Measurements from ENCODE around the gene RAP1B.

Gene RAP1B

GRCh38 chr12:68612202-68612601, 1.5 kb downstream of the RAP1B start:
- DNase-seq (ENCODE audit: low read depth) = no peak

DNA sequence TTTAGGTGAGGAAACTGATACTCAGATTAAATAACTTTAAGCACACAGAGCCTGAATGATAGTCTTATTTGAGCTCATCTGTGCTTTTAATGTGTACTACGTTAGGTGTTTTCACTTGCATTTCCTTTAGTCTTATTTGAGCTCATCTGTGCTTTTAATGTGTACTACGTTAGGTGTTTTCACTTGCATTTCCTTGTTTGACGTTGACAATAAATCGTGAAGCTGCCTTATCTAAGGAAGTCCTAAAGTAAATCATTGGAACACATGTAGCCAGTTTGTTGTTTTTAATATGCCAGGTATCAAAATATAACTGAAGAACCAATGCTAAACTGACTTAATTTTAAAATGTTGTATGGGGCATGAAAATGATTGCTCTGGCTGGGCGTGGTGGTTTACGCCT, 2.0 kb downstream of the RAP1B start:
- no peak for DNase-seq (ENCODE audit: low read depth)

GRCh38 chr12:68613209-68613904, 2.7 kb downstream of the RAP1B start:
- no peak for DNase-seq (ENCODE audit: low read depth)

DNA sequence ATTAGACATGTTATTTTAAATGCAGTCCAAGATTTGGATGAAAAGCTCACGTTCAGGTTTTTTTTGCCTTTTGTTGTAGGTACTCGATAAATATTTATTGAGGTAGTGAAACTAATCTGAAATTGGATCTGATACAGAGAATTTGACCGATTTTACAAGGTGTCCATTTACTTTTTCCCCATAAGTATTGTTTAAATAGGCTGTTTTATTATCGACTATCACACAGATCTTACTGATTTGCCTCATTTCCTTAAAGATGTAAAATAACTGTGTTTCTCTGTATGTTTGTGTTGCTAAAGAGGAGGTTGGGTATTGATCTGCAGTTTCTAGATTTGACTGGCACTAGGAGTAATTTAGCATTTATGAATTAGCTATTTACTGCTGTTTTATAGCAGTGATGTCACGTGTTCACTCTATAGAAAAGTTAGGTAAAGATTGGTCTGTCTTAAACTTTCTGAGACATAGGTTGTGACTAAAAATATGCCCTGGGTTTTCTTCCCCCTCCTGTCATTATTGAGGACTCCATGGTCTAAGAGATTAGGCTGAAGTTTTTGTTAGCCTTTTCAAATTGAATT, 3.5 kb downstream of the RAP1B start:
- DNase-seq (ENCODE audit: low read depth) = no peak

DNA sequence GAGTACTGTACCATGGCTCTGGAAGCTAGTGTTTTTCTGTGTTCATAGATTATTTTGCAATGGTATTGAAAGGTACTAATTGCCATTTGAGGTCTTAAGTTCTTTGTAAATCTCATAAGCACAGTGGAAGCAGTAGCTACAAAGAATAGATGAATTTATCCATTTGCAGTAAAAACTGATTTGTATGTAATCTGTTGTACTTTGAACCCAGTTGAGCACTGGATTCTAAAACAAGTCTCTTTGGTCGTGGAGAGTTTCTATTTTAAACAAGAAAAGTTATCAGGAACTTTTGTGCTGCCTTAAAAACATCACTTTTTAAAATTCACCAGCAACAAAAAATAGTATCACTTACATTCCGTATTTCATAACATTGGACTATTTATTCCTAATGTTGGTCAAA, 4.1 kb downstream of the RAP1B start:
- DNase-seq (ENCODE audit: low read depth) = no peak

DNA sequence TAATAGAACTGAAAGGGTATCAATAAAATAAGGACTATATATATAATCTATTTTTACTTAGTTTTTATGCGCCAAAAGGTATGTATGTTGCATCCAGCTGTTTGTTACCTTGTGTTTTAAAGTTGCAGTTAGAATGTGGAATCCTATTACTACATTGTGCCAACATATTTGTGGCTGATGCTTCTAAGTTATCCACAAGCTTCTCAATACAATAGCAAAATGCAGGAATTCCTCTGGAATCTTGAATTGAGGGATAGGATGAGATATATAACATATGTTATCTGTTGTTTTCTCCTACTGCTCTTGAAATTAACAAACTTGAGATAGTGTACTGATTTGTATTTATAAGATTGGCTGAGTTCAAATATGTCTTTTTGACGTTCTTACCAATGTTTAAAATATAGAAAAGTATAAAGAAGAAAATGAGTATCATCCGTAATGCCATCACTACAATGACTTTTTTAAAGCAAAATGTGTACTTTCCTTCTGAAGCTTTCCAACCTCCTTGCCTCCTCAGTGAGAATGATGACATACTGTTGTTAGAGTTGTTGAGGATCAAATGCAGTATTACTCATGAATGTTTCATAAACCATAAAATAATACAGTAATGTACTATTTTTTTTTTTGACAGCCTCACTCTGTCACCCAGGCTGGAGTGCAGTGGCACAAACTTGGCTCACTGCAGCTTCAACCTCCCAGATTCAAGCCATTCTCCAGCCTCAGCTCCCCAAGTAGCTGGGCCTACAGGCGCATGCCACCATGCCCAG, 6.6 kb downstream of the RAP1B start:
- no peak for DNase-seq (ENCODE audit: low read depth)

DNA sequence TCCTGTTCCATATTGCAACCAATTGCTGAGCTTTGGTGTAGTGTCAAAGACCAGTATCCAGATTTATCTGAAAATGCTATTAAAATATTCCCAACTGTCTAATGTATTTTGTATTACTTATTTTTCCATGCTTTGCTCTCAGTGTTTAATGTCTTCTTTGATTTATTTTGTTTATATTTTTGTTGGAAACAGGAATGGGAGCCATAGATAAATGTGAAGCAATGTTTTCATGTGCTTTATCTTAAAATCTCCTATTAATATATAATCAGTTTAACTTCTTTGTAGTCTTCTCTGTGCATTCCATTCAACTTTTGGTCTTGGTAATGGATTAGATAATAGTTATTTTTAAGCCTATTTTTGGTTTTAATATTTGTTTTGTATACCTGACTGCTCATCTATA, 8.8 kb downstream of the RAP1B start:
- DNase-seq (ENCODE audit: low read depth) = no peak

DNA sequence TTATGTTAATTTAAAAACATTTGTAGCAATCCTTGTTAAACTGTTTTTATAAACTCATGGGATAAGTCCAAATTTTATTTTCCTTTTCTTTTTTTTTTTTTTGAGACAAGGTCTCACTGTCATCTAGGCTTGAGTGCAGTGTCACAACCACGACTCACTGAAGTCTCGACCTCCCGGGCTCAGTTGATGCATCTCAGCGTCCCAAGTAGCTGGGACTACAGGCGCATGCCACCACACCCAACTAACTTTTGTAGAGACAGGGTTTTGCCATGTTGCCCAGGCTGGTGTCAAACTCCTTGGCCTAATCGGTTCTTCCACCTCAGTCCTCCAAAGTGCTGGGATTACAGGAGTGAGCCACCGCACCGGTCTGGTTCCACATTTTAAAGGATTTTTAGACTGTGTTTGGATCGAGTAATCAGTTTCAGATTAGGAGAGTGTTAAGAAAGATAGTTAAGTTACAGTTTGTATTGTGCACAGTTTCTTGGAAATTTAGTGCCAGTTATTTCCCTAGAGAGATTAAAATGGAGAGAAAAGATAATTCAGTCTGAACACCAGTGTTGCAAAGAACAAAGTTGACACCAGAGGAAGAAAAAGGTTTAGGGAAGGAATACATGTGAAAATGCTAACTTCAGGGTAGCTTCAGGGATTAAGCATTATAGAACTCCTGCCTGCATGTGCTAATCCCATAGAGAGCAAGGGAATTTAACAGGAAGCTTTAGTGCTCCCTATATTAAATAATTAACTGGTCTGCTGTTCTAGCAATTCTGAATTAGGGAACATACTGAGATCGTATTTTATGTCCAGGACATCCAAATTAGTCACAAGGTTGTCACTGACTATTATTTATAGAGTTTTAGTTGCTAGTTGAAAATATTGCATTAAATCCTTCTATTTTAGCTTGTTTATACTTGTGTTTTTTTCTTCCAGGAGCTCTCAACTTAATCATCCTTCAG, 10.1 kb downstream of the RAP1B start:
- no peak for DNase-seq (ENCODE audit: low read depth)

- no peak for DNase-seq (ENCODE audit: low read depth)
Observed at GRCh38 chr12:68621472-68622081, 10.9 kb downstream of the RAP1B start.

DNA sequence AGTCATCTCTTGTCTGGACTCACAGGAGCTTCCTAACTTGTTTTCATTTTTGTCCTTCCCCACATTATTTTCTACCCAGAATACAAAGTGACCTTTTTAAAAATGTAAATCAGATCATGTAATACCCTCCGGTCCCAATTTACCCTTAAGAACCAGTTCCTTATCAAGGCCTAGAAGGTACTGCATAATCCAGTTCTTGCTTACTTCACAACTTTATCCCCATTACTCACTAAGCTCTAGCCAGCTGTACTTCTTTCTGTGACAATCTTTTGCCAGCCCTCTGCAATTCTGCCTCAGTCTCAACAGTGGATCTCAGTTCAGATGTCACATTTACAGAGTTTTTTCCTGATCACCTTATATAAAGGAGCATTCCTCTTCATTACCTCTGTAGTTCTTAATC, 11.6 kb downstream of the RAP1B start:
- DNase-seq (ENCODE audit: low read depth) = no peak

- no peak for DNase-seq (ENCODE audit: low read depth)
Observed at GRCh38 chr12:68623059-68623458, 12.4 kb downstream of the RAP1B start.

DNA sequence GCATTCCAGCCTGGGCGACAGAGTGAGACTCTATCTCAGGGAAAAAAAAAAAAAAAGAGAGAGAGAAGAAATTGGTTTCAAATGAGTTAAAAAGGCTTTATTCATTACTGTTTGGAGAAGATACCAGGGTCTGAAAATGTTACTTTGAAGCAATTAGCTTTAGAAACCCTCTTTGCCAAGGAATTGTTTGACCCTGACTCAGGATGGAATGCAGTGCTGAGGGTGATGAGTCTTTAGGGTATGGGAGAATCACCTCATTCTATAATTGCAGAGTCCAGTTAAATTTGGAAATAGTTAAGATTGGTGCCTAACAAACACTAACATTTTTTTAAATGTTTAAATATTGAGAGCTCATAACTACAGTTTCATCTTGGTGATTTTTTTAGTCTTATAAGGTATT, 13.3 kb downstream of the RAP1B start:
- no peak for DNase-seq (ENCODE audit: low read depth)

- DNase-seq (ENCODE audit: low read depth) = no peak
Observed at GRCh38 chr12:68624933-68625332, 14.2 kb downstream of the RAP1B start.

GRCh38 chr12:68627673-68628319, 17.1 kb downstream of the RAP1B start:
- no peak for DNase-seq (ENCODE audit: low read depth)

DNA sequence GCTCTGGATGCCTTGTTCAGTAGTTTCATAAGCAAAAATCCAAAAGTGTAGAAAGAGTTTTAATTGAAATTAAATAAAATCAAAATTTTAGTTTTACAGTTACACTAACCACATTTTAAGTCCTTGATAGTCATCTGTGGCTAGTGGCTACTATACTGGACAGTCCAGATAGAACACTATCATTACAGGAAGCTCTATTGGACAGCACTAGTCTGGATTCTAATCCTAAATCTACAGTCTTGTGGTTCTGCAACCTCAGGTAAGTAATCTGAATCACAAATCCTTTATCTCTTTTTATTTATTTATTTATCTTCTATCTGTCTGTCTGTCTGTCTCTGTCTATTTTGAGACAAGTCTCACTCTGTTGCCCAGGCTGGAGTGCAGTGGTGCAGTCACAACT, 18.0 kb downstream of the RAP1B start:
- DNase-seq (ENCODE audit: low read depth) = no peak

DNA sequence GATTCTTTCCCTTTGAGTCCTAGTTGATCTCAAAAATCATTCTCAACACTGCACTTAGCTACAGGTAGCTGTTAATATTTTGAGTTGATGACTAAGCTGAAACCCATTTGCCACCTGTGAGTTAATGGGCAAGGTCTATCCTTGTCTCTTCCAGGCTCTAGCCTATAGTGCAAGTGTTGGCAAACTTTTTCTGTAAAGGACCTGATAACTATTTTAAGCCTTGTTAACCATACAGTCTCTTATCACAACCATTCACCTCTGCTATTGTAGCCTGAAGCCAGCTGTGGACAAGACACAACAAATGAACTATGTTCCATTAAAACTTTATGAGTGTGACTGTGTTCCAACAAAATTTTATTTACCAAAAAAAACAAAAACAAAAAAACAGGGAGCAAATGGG, 19.4 kb downstream of the RAP1B start:
- DNase-seq (ENCODE audit: low read depth) = no peak

GRCh38 chr12:68630598-68630997, 19.9 kb downstream of the RAP1B start:
- no peak for DNase-seq (ENCODE audit: low read depth)

DNA sequence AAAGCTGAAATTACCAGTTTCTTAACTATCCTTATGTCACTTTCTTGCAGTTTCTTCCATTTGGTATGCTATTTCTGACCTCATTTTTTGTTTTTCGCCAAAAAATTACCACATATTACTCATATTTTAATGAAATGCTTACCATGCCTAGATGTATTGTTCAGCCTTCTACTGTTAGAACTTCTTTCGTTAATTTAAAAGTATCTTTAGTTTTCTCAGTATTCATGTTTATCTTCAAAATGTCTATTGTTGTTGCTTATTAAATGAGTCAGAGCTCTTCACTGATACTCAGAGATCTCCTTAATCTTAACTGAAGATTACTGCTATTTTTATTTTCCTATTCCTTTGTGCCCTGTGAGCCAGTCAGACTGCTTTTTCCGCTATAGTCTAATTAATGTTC, 20.5 kb downstream of the RAP1B start:
- no peak for DNase-seq (ENCODE audit: low read depth)

DNA sequence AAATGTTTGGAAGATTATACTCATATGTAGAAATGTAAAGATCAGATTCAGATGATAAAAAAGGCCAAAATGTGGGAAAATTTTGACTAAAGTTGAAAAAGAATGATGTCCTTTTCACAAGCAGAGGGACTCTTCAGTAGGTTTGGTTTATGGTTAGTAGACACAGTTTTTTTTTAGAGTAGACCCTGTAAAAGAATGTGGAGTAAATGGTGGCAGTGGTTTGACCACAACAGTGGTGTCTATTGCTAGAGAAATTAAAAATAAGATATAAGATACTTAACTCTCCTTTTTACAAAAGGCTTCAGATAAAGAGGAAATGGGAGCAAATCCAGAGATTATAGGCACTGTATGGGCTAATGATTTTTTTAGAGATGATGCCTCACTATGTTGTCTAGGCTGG, 21.8 kb downstream of the RAP1B start:
- DNase-seq (ENCODE audit: low read depth) = no peak

DNA sequence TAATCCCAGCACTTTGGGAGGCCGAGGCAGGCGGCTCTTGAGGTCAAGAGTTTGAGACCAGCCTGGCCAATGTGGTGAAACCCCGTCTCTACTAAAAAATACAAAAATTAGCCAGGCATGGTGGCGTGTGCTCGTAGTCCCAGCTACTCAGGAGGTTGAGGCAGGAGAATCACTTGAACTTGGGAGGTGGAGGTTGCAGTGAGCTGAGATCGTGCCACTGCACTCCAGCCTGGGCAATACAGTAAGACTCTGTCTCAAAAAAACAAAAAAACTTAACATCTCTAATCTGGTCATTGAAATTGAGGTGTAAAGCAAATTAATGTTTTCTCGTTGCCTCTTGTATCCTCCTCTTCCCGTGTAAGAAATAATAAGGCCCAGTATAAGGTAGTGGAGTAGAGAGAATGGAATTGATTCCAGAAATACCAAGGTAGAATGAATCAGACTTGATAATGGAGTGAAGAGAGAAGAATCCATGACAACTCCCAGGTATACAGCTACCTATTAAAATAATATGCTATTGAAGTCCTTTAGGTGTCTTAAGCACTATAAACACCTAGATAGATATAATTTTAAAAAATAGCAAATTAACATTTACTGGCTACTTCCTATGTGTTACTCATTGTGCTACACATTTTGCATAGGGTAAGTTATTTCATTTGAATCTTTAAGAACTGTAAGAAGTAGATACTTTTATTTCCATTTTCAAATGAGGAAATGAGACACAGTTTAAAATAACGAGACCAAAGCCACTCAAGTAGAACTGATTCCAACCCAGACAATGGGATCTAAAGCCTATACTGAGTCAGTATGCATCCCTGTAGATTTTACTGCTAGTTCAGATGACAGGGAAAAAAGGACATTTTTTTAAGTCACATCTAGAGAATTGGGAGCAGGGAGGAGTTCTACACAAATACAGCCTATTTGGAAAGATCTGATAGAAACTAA, 23.2 kb downstream of the RAP1B start:
- no peak for DNase-seq (ENCODE audit: low read depth)
